ENCODE data around the gene MATN1. TPM values are rescaled to one million over a fixed set of nuclear protein-coding genes. Genes with fewer than 3 reads are reported as not detected.

The MATN1 gene
- total RNA-seq, 1 donor from 2014 or later: not detected

- peak; percentile 86 for DNase-seq (ENCODE audit: low spot score)
- intact Hi-C loops (cut with DNase I): loop anchor here (2.0 to 10.0 kb wide), 4 partner anchors 323 to 1825 kb away; partner anchors contain the start of gene PTPRU
These were observed 15.7 kb downstream of the MATN1 start for GRCh38 chr1:30707412-30708360.

- no peak for DNase-seq (ENCODE audit: low spot score)
- intact Hi-C loops (cut with DNase I): loop anchor here (5.0 to 10.0 kb wide), 3 partner anchors 322 to 1824 kb away; no protein-coding TSS in a partner anchor
These were observed 16.9 kb downstream of the MATN1 start for GRCh38 chr1:30706528-30706927.

GRCh38 chr1:30705698-30706097, 17.7 kb downstream of the MATN1 start:
- intact Hi-C loops (cut with DNase I): loop anchor here (5.0 to 10.0 kb wide), 3 partner anchors 321 to 1823 kb away; no protein-coding TSS in a partner anchor
- no peak for DNase-seq (ENCODE audit: low spot score)

GRCh38 chr1:30704765-30705509, 18.4 kb downstream of the MATN1 start:
- DNase-seq (ENCODE audit: low spot score): no peak
- intact Hi-C loops (cut with DNase I): loop anchor here (5.0 to 10.0 kb wide), 4 partner anchors 183 to 1823 kb away; no protein-coding TSS in a partner anchor

- intact Hi-C loops (cut with DNase I): loop anchor here (5.0 to 10.0 kb wide), 3 partner anchors 182 to 909 kb away; no protein-coding TSS in a partner anchor
- DNase-seq (ENCODE audit: low spot score): peak; percentile 78
These were observed 19.1 kb downstream of the MATN1 start for GRCh38 chr1:30704271-30704670.

- intact Hi-C loops (cut with DNase I): loop anchor here (5.0 to 10.0 kb wide), 3 partner anchors 181 to 908 kb away; no protein-coding TSS in a partner anchor
- no peak for DNase-seq (ENCODE audit: low spot score)
These were observed 20.6 kb downstream of the MATN1 start for GRCh38 chr1:30702823-30703222.

GRCh38 chr1:30701258-30701633, 22.1 kb downstream of the MATN1 start:
- intact Hi-C loops (cut with DNase I): loop anchor here (5.0 to 10.0 kb wide), 3 partner anchors 179 to 906 kb away; no protein-coding TSS in a partner anchor
- no peak for DNase-seq (ENCODE audit: low spot score)

- no peak for DNase-seq (ENCODE audit: low spot score)
- intact Hi-C loops (cut with DNase I): loop anchor here (5.0 to 10.0 kb wide), 3 partner anchors 178 to 906 kb away; no protein-coding TSS in a partner anchor
These were observed 22.7 kb downstream of the MATN1 start for GRCh38 chr1:30700528-30701257.

- intact Hi-C loops (cut with DNase I): loop anchor here (5.0 to 10.0 kb wide), 3 partner anchors 177 to 905 kb away; no protein-coding TSS in a partner anchor
- no peak for DNase-seq (ENCODE audit: low spot score)
These were observed 23.6 kb downstream of the MATN1 start for GRCh38 chr1:30699762-30700161.

- peak; percentile 63 for DNase-seq (ENCODE audit: low spot score)
- intact Hi-C loops (cut with DNase I): no loop called here
These were observed 24.9 kb downstream of the MATN1 start for GRCh38 chr1:30698401-30698981.

- intact Hi-C loops (cut with DNase I): no loop called here
- DNase-seq (ENCODE audit: low spot score): peak; percentile 35
These were observed 25.6 kb downstream of the MATN1 start for GRCh38 chr1:30697571-30698376.

- DNase-seq (ENCODE audit: low spot score): peak; percentile 46
- intact Hi-C loops (cut with DNase I): no loop called here
These were observed 26.6 kb downstream of the MATN1 start for GRCh38 chr1:30696831-30697230.

- intact Hi-C loops (cut with DNase I): no loop called here
- DNase-seq (ENCODE audit: low spot score): peak; percentile 12
These were observed 27.9 kb downstream of the MATN1 start for GRCh38 chr1:30695439-30695841.

- intact Hi-C loops (cut with DNase I): no loop called here
- DNase-seq (ENCODE audit: low spot score): peak; percentile 61
These were observed 28.9 kb downstream of the MATN1 start for GRCh38 chr1:30694280-30695175.

GRCh38 chr1:30693822-30694221, 29.6 kb downstream of the MATN1 start:
- intact Hi-C loops (cut with DNase I): no loop called here
- DNase-seq (ENCODE audit: low spot score): no peak

GRCh38 chr1:30693366-30693765, 30.0 kb downstream of the MATN1 start:
- peak; percentile 27 for DNase-seq (ENCODE audit: low spot score)
- intact Hi-C loops (cut with DNase I): no loop called here

- intact Hi-C loops (cut with DNase I): no loop called here
These were observed 30.5 kb downstream of the MATN1 start for GRCh38 chr1:30692948-30693301.

More at GRCh38 chr1:30692948-30693301, 30.5 kb downstream of the MATN1 start:
- peak; percentile 26 for DNase-seq (ENCODE audit: low spot score)
